CD14-positive monocyte (primary cell): ENCODE results near the gene SP110. TPM values are rescaled to one million over a fixed set of nuclear protein-coding genes. Genes with fewer than 3 reads are reported as not detected.

Experiments
- DNase-seq, 3 donors: peaks; one replicate each; pipeline ENCODE4 v3.0.0-alpha.2; 2011 to 2022
- H2AFZ ChIP-seq: 2 replicates; pipeline ENCODE4 v1.6.0; 2012; ENCODE audit warnings: mild to moderate bottlenecking, low read depth, low read length, inconsistent platforms; ENCODE audit not compliant: insufficient read depth, poor library complexity, severe bottlenecking
- H3K27ac ChIP-seq, 2 donors: 1 replicate in 1 of 2; 2 replicates in 1 of 2; pipeline ENCODE4 v1.5.1; 2012 to 2013; ENCODE audit warnings: low read length in 2 of 2, control low read depth in 1 of 2, inconsistent platforms in 1 of 2, low read depth in 1 of 2, mild to moderate bottlenecking in 1 of 2
- H3K27me3 ChIP-seq, 2 donors: one replicate each; pipeline versions ENCODE4 v1.6.0 to v1.6.1; 2011 to 2013; ENCODE audit warnings: low read length in 2 of 2; ENCODE audit not compliant: control insufficient read depth in 2 of 2, insufficient read depth in 2 of 2
- H3K36me3 ChIP-seq, 2 donors: replicated peaks in 1 of 2; 1 replicate in 1 of 2; 2 replicates in 1 of 2; pipeline versions ENCODE4 v1.5.1 to v1.6.1; 2012 to 2013; ENCODE audit warnings: low read length in 2 of 2, control low read depth in 1 of 2, inconsistent platforms in 1 of 2, mild to moderate bottlenecking in 1 of 2; ENCODE audit not compliant: insufficient read depth in 2 of 2, control insufficient read depth in 1 of 2
- H3K4me1 ChIP-seq, 2 donors: 1 replicate in 1 of 2; 2 replicates in 1 of 2; pipeline versions ENCODE4 v1.5.1 to v1.6.1; 2012 to 2013; ENCODE audit warnings: low read length in 2 of 2, control low read depth in 1 of 2, inconsistent platforms in 1 of 2, mild to moderate bottlenecking in 1 of 2, moderate library complexity in 1 of 2; ENCODE audit not compliant: insufficient read depth in 2 of 2, control insufficient read depth in 1 of 2
- H3K4me2 ChIP-seq: replicated peaks from 2 replicates; pipeline ENCODE3; 2012; ENCODE audit warnings: low read length, moderate library complexity, mild to moderate bottlenecking; ENCODE audit not compliant: poor library complexity, severe bottlenecking; ENCODE audit errors: extremely low read depth
- H3K4me3 ChIP-seq, 3 experiments: fragments of 200-600 bp in 1 of 3; sonication (generic) in 1 of 3; replicated peaks in 1 of 3; 1 replicate in 2 of 3; 2 replicates in 1 of 3; pipeline ENCODE4 v1.5.1; 2011 to 2013; ENCODE audit warnings: low read length in 3 of 3, mild to moderate bottlenecking in 3 of 3, control low read depth in 2 of 3, low read depth in 2 of 3, inconsistent platforms in 1 of 3, moderate library complexity in 1 of 3
- H3K79me2 ChIP-seq: 2 replicates; pipeline ENCODE4 v1.6.0; 2012; ENCODE audit warnings: mild to moderate bottlenecking, control low read depth, inconsistent platforms, low read length, moderate library complexity; ENCODE audit not compliant: insufficient read depth
- H3K9ac ChIP-seq: 2 replicates; pipeline ENCODE4 v1.6.0; 2017; ENCODE audit warnings: low read length, mild to moderate bottlenecking; ENCODE audit not compliant: insufficient read depth, poor library complexity, severe bottlenecking
- H3K9me3 ChIP-seq, 2 donors: replicated peaks in 1 of 2; 1 replicate in 1 of 2; 2 replicates in 1 of 2; pipeline versions ENCODE4 v1.5.1 to v1.6.1; 2012 to 2013; ENCODE audit warnings: low read length in 2 of 2, control low read depth in 1 of 2; ENCODE audit not compliant: control insufficient read depth in 1 of 2, insufficient read depth in 1 of 2
- H4K20me1 ChIP-seq: 2 replicates; pipeline ENCODE4 v1.6.0; 2012; ENCODE audit warnings: mild to moderate bottlenecking, low read length, control low read depth, moderate library complexity; ENCODE audit not compliant: insufficient read depth
- H3K27ac Mint-ChIP-seq, 7 donors: one replicate each; pipeline ENCODE4 v1.8.0; 2020; ENCODE audit warnings: mild to moderate bottlenecking in 7 of 7, mixed read lengths in 7 of 7, moderate library complexity in 6 of 7, inconsistent platforms in 2 of 7
- H3K27me3 Mint-ChIP-seq, 3 donors: one replicate each; pipeline ENCODE4 v1.8.0; 2021 to 2022; ENCODE audit warnings: low read depth in 3 of 3, mild to moderate bottlenecking in 3 of 3, mixed read lengths in 3 of 3, moderate library complexity in 3 of 3, inconsistent platforms in 1 of 3
- H3K36me3 Mint-ChIP-seq, 2 donors: one replicate each; pipeline ENCODE4 v1.8.0; 2020; ENCODE audit warnings: mixed read lengths in 2 of 2, inconsistent platforms in 1 of 2, mild to moderate bottlenecking in 1 of 2
- H3K4me1 Mint-ChIP-seq: one replicate; pipeline ENCODE4 v1.8.0; 2020; ENCODE audit warnings: mild to moderate bottlenecking, mixed read lengths
- H3K4me3 Mint-ChIP-seq, 2 donors: one replicate each; pipeline ENCODE4 v1.8.0; 2020; ENCODE audit warnings: mild to moderate bottlenecking in 2 of 2, mixed read lengths in 2 of 2, moderate library complexity in 1 of 2
- H3K9me3 Mint-ChIP-seq, 7 donors: one replicate each; pipeline ENCODE4 v1.8.0; 2020 to 2022; ENCODE audit warnings: mixed read lengths in 7 of 7, mild to moderate bottlenecking in 6 of 7, moderate library complexity in 6 of 7, inconsistent platforms in 2 of 7
- CTCF ChIP-seq: fragments of 200-600 bp; IDR thresholded peaks from one replicate; pipeline ENCODE4 v1.8.0; 2022; ENCODE audit warnings: antibody characterized with exemption, mild to moderate bottlenecking
- WGBS: methylation state at CpG from one replicate; pipeline ENCODE4 v1.1.5; 2013; ENCODE audit warnings: missing lambda C conversion rate; ENCODE audit not compliant: insufficient coverage; 5-methylcytosine and 5-hydroxymethylcytosine counted together
- intact Hi-C, 2 donors: fragments of 100-400 bp; cut with micrococcal nuclease; formaldehyde crosslinking; loops; one replicate each; pipeline versions ENCODE4 v1.15.0 to v1.15.1; 2023
- polyA plus RNA-seq, 3 donors: library from polyadenylated mRNA; depleted of rRNA in 1 of 3; unstranded in 2 of 3; stranded (reverse) in 1 of 3; fragments of 300-500 nt in 2 of 3; fragments of >200 nt in 1 of 3; fragmentation: Illumina TruSeq in 2 of 3; gene quantifications; 1 replicate in 2 of 3; 2 replicates in 1 of 3; pipeline ENCODE4 v1.2.3, GENCODE V29; 2012 to 2021

SP110 gene
- polyA plus RNA-seq, 3 donors: 39.1 to 66.1 (median 65.5) TPM

- H3K27me3 ChIP-seq: no peaks in the 10 kb centered on the region
- no peaks in the 10 kb centered on the region for H3K4me1 ChIP-seq
- intact Hi-C loops: no loop called here
- peaks cover 15% of the 10 kb centered on the region for H3K4me1 Mint-ChIP-seq
- no peak overlapping the region for H3K27ac ChIP-seq
- H4K20me1 ChIP-seq: no peaks in the 10 kb centered on the region
- H3K36me3 Mint-ChIP-seq: peaks cover 39 to 41% of the 10 kb centered on the region in 2 donors
- peak overlapping the region in 1 of 7 donors; percentile 10 for H3K27ac Mint-ChIP-seq
- H3K79me2 ChIP-seq: no peaks in the 10 kb centered on the region
- H2AFZ ChIP-seq: no peak overlapping the region
- H3K9ac ChIP-seq: no peak overlapping the region
- peaks cover 0 to 2% (median 1%) of the 10 kb centered on the region in 3 donors for H3K27me3 Mint-ChIP-seq
- H3K4me2 ChIP-seq: no peak overlapping the region
- TF ChIP-seq CTCF: no peak
- peaks cover 3 to 11% (median 4%) of the 10 kb centered on the region in 7 donors for H3K9me3 Mint-ChIP-seq
- no peak overlapping the region for H3K4me3 Mint-ChIP-seq
- H3K36me3 ChIP-seq: peaks cover 8 to 38% of the 10 kb centered on the region in 2 donors
- H3K9me3 ChIP-seq: no peaks in the 10 kb centered on the region
- peak in 2 of 3 donors; percentile 19 for DNase-seq
- 94% methylated on average over 4 of the region's 5 CpGs for WGBS
- H3K4me3 ChIP-seq: no peak overlapping the region
Measured at GRCh38 chr2:230162981-230163380, 56.8 kb downstream of the SP110 start.

GRCh38 chr2:230161184-230161583 lies 58.6 kb downstream of the SP110 start:
- no peak overlapping the region for H3K4me3 ChIP-seq
- no peaks in the 10 kb centered on the region for H3K9me3 ChIP-seq
- peaks cover 0 to 20% of the 10 kb centered on the region in 2 donors for H3K36me3 ChIP-seq
- peak overlapping the region in 2 of 7 donors; percentile 54 to 57 for H3K27ac Mint-ChIP-seq
- TF ChIP-seq CTCF: no peak
- intact Hi-C loops: no loop called here
- WGBS: 54% methylated on average over 4 of the region's 6 CpGs
- no peaks in the 10 kb centered on the region for H3K27me3 ChIP-seq
- no peak overlapping the region for H2AFZ ChIP-seq
- H3K4me1 Mint-ChIP-seq: peaks cover 18% of the 10 kb centered on the region
- peaks cover 3 to 11% (median 4%) of the 10 kb centered on the region in 7 donors for H3K9me3 Mint-ChIP-seq
- peak in 1 of 3 donors; percentile 60 for DNase-seq
- H3K4me1 ChIP-seq: no peaks in the 10 kb centered on the region
- H4K20me1 ChIP-seq: no peaks in the 10 kb centered on the region
- H3K4me3 Mint-ChIP-seq: no peak overlapping the region
- peaks cover 0 to 5% (median 1%) of the 10 kb centered on the region in 3 donors for H3K27me3 Mint-ChIP-seq
- H3K36me3 Mint-ChIP-seq: peaks cover 25 to 29% of the 10 kb centered on the region in 2 donors
- no peak overlapping the region for H3K9ac ChIP-seq
- no peak overlapping the region for H3K27ac ChIP-seq
- H3K79me2 ChIP-seq: no peaks in the 10 kb centered on the region
- H3K4me2 ChIP-seq: no peak overlapping the region
